NCI-H345 (cell line): Measurements from ENCODE around the gene DAPL1.
"Not testable (repeated sequence)": the region's sequence is repeated elsewhere in the genome, so short reads cannot be mapped to it uniquely, and the experiment has no call there.

Source experiments
- DNase-seq: peaks from one replicate; lab custom pipeline; 2025; lab: John Stamatoyannopoulos, UW

Gene DAPL1

GRCh38 chr2:158822193-158822592, 27.1 kb downstream of the DAPL1 start:
- DNase-seq: no peak

- no peak for DNase-seq
These were observed 28.5 kb downstream of the DAPL1 start for GRCh38 chr2:158823486-158824237.

GRCh38 chr2:158825021-158825420, 29.9 kb downstream of the DAPL1 start:
- no peak for DNase-seq

GRCh38 chr2:158826965-158827364, 31.8 kb downstream of the DAPL1 start:
- DNase-seq: no peak

GRCh38 chr2:158828378-158829164, 33.5 kb downstream of the DAPL1 start:
- DNase-seq: no peak

- no peak for DNase-seq
These were observed 34.0 kb downstream of the DAPL1 start for GRCh38 chr2:158829167-158829566.

- DNase-seq: no peak
These were observed 35.1 kb downstream of the DAPL1 start for GRCh38 chr2:158830201-158830600.

GRCh38 chr2:158835431-158835830, 40.3 kb downstream of the DAPL1 start:
- DNase-seq: no peak

- DNase-seq: no peak
These were observed 42.5 kb downstream of the DAPL1 start for GRCh38 chr2:158837645-158838044.

- no peak for DNase-seq
These were observed 46.7 kb downstream of the DAPL1 start for GRCh38 chr2:158841850-158842249.

GRCh38 chr2:158845444-158845843, 50.3 kb downstream of the DAPL1 start:
- no peak for DNase-seq

GRCh38 chr2:158845859-158846258, 50.7 kb downstream of the DAPL1 start:
- peak; percentile 45 for DNase-seq

- not testable (repeated sequence) for DNase-seq
These were observed 52.4 kb downstream of the DAPL1 start for GRCh38 chr2:158847526-158847925.

- not testable (repeated sequence) for DNase-seq
These were observed 53.2 kb downstream of the DAPL1 start for GRCh38 chr2:158848031-158848970.

GRCh38 chr2:158860179-158860578, 65.1 kb downstream of the DAPL1 start:
- DNase-seq: not testable (repeated sequence)

- DNase-seq: not testable (repeated sequence)
These were observed 66.5 kb downstream of the DAPL1 start for GRCh38 chr2:158861626-158862025.

- not testable (repeated sequence) for DNase-seq
These were observed 70.4 kb downstream of the DAPL1 start for GRCh38 chr2:158865469-158865868.
